Hepatocyte (in vitro differentiated cells): Measurements from ENCODE around the gene EML4.

Experiments
- EZH2 ChIP-seq: fragments of 200-600 bp; sonication (generic); IDR thresholded peaks from 2 replicates; pipeline ENCODE4 v1.6.1; 2016; ENCODE audit warnings: antibody characterized with exemption, mild to moderate bottlenecking, borderline replicate concordance
- TF ChIP-seq, protein P1 (sequence below): fragments of 200-600 bp; sonication (generic); IDR thresholded peaks from 2 replicates; pipeline ENCODE4 v1.5.1; 2016; ENCODE audit warnings: antibody characterized with exemption, mild to moderate bottlenecking; ENCODE audit not compliant: poor library complexity

DNA sequence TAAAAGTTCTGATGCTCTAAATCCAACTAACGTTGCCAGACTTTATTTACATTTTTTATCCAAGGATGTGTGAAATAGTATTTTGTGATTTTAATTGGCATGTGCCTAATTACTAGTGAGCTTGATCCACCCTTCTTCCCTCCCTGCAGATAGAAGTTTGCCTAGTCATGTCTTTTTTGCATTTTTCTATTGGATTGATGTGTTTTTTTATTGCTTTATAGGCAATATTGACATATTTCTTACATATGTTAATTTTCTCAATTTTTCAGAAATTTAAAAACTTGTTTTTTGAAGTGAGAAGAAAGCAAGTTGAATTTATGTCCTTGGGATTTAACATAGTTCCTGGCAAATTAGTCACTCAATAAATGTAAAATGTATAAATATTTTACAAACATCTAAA, 56.4 kb downstream of the EML4 start:
- TF ChIP-seq, protein P1, sequence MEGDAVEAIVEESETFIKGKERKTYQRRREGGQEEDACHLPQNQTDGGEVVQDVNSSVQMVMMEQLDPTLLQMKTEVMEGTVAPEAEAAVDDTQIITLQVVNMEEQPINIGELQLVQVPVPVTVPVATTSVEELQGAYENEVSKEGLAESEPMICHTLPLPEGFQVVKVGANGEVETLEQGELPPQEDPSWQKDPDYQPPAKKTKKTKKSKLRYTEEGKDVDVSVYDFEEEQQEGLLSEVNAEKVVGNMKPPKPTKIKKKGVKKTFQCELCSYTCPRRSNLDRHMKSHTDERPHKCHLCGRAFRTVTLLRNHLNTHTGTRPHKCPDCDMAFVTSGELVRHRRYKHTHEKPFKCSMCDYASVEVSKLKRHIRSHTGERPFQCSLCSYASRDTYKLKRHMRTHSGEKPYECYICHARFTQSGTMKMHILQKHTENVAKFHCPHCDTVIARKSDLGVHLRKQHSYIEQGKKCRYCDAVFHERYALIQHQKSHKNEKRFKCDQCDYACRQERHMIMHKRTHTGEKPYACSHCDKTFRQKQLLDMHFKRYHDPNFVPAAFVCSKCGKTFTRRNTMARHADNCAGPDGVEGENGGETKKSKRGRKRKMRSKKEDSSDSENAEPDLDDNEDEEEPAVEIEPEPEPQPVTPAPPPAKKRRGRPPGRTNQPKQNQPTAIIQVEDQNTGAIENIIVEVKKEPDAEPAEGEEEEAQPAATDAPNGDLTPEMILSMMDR, result no peak
- no peak for TF ChIP-seq EZH2
